GM19328 (cell line): ENCODE data around the gene UBXN11.
A peak's percentile ranks its signal among the peaks of the same experiment; 100 is the strongest.

ENCODE experiments used
- ATAC-seq: cut with Tn5 transposase; IDR thresholded peaks from one replicate; pipeline ENCODE4 v1.9.1; 2021; ENCODE audit warnings: mild to moderate bottlenecking, moderate library complexity; ENCODE audit not compliant: unreplicated experiment

UBXN11 gene

GRCh38 chr1:26287033-26287711 lies 19.3 kb downstream of the UBXN11 start:
- ATAC-seq = peak; percentile 30

DNA sequence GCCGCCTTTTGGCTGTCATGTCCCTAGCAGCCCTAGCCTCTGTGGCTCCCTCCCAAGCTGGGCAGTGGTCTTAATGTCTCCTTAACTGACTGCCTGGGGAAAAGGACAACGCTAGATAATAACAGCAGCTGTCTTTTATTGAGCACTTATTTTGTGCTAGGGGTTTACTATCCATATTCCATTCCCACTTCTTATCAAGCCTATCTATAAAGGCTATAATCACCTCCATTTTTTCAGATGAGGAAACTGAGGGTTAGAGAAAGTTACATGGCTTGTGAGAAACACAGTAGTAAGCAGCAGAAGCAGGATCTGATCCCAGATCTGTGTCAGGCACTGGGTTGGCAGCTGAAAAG lies 20.4 kb downstream of the UBXN11 start:
- no peak for ATAC-seq

DNA sequence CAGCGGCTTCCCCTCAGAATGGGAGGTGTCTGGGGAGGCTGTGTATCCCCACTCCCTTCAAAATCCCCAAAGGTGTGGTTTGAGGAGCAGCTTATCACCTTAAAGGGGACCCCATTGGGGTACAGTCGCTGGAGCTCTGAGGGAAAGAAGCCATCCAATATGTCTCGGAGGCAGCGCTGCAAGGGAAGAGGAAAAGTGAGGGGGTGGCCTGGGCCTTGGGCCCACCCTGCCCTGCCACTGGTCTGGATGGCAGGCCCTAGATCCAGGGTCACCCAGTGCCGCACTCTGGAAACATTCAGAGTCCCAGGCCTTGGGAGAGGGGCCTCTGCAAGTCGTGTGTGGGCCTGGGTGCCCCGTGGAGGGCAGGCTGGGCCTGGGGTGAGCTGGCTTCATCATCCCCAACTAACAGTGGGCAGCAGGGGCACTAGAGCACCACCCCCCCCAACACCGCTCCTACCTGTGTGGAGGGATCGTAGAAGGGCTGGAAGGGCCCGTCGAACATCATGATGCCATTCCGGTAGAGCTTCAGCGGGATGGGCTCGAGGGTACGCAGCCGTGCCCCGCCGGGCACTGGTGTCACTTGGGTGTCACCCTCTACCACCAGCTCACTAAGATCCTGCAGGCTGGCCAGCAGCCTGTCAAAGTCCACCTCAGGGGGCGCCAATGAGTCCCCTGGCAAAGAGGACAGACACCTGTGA lies 20.9 kb downstream of the UBXN11 start:
- ATAC-seq = no peak

- ATAC-seq = no peak
These were observed 21.7 kb downstream of the UBXN11 start for GRCh38 chr1:26284597-26285347.

GRCh38 chr1:26283871-26284596 lies 22.4 kb downstream of the UBXN11 start:
- no peak for ATAC-seq

- ATAC-seq = no peak
These were observed 23.1 kb downstream of the UBXN11 start for GRCh38 chr1:26283279-26283853.

DNA sequence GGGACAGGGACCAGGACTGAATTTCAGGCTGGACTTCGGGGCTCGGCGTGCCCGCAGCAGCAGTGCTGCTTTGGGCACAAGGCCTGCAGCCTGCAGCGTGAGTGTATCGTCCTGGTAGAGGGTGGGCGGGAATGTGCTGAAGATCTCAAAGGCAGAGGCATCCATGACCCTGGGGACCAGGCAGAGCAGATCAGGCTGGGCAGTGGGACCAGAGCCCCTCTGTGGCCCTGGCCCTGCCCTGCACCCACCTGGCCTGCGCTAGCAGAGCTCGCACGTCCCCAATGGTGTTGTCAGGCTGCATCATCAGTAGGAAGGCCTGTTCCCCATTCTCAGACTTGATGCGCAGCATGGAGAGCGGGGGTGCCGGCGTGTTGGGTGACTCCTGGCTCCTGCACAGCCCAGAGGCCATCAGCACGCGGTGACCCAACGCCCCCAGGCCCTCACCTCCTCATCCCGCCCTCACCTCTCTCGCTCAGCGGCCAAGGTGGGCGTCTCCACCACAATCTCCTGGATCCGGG lies 24.0 kb downstream of the UBXN11 start:
- ATAC-seq = no peak

DNA sequence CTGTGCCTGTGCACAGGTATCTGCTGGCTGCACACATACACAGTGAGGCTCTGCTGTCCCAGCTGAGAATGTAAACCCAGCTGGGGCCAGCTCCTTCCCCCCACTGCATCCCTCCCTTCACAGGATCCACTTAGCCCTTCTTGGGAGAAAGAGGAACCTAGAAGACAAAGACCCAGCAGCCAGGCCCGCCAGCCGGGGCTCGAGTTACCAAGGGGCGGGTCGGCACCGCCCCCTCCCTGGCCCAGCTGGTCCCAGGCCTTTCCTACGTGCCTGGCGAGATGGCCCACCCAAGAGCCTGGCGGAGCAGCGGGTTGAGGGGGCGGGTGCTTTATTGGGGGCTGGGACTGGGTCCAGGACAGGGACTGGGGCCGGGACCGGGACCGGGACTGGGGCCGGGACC lies 24.5 kb downstream of the UBXN11 start:
- ATAC-seq = no peak

DNA sequence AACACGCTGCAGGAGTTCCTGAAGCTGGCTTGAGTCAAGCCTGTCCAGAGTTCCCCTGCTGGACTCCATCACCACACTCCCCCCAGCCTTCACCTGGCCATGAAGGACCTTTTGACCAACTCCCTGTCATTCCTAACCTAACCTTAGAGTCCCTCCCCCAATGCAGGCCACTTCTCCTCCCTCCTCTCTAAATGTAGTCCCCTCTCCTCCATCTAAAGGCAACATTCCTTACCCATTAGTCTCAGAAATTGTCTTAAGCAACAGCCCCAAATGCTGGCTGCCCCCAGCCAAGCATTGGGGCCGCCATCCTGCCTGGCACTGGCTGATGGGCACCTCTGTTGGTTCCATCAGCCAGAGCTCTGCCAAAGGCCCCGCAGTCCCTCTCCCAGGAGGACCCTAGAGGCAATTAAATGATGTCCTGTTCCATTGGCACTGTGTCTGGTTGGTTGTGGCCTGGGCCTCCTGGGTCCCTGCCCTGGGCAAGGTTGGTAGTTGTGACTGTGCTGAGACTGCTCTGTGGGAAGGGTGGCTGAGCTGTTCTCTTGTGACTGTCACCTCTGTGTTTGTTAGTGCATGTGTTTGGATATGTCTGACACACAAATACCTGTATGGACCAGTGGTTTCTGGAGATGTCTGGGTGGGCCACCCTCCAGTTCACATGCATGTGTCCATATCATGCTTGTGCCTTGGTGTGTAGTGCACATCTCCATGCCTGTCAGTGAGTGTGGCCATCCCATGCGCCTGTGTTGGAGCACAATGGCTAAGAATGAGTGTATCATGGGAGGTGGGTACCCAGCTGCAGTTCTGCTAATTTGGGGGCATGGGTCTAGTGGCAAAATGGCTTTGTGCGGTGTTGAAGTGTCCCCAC lies 25.1 kb downstream of the UBXN11 start:
- ATAC-seq = no peak

GRCh38 chr1:26280333-26281042 lies 25.9 kb downstream of the UBXN11 start:
- ATAC-seq = no peak

GRCh38 chr1:26279456-26280332 lies 26.7 kb downstream of the UBXN11 start, which contains the start of gene SH3BGRL3:
Gene SH3BGRL3, plus strand, starts transcription at chr1:26280086. Its CDS starts 70 bp downstream, at chr1:26280156.
- peak; percentile 58 for ATAC-seq

GRCh38 chr1:26278724-26279455 lies 27.5 kb downstream of the UBXN11 start:
- ATAC-seq = no peak

GRCh38 chr1:26278303-26278702 lies 28.1 kb downstream of the UBXN11 start:
- ATAC-seq = no peak

DNA sequence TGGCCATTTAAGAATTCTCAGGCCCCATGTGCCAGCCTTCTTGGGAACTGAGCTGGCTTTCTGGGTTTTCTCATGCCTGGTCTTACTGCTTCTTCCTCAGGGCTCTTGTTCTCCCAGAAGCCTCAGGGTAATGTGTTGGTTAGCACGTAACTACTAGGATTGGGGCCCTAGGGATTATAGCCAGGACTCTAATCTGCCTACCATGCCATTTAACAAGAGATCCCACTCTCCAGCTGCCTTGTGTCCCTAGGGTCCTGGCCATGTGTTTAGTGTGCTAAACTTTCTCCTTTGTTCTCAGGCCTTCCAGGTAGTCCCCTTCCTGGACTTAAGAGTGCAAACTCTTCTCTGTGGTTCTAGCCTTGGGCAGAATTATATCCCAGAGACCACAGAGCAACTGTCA lies 28.7 kb downstream of the UBXN11 start:
- ATAC-seq = no peak

DNA sequence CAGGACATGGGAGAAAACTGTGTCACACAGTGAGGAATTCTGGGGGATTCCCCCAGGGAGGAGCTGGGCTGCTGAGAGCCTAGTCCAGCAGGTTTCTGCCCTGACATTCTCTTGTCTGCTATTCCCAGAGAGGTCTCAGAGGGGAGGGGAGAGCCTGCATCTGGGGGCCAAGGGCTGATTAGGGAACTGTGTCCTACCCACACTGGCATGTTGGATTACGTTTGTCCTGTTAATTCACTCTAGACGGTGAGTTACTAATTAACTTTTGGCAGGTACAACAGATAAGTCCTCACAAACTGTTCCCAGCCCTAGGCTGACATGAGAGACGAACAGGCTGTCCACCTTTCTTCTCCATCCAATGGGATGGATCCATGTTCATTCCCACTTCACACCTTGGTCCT lies 29.2 kb downstream of the UBXN11 start:
- no peak for ATAC-seq

GRCh38 chr1:26276432-26276838 lies 30.0 kb downstream of the UBXN11 start:
- ATAC-seq = no peak
